GM19467 (cell line): ENCODE data around the gene ZNF501.

ENCODE experiments used
- ATAC-seq: cut with Tn5 transposase; IDR thresholded peaks from one replicate; pipeline ENCODE4 v1.9.1; 2021; ENCODE audit warnings: mild to moderate bottlenecking, moderate library complexity; ENCODE audit not compliant: unreplicated experiment

ZNF501 gene

GRCh38 chr3:44729384-44729910 lies at the start of gene ZNF501:
ZNF501 (plus strand) TSS chr3:44729635; CDS start chr3:44734422, 4,787 bp downstream.
- peak; percentile 80 for ATAC-seq

GRCh38 chr3:44680921-44681455 lies 48.4 kb upstream of the ZNF501 start:
- ATAC-seq: no peak

GRCh38 chr3:44682182-44682896 lies 47.1 kb upstream of the ZNF501 start:
- no peak for ATAC-seq

GRCh38 chr3:44685128-44685800 lies 44.2 kb upstream of the ZNF501 start:
- peak; percentile 86 for ATAC-seq

- ATAC-seq: no peak
Observed at GRCh38 chr3:44687898-44688297, 41.5 kb upstream of the ZNF501 start.

GRCh38 chr3:44712455-44713075 lies 16.9 kb upstream of the ZNF501 start, which contains the start of gene ZNF502:
ZNF502 (plus strand) TSS chr3:44712660; CDS start chr3:44720262, 7,602 bp downstream.
- ATAC-seq: no peak

GRCh38 chr3:44721231-44722102 lies 8.0 kb upstream of the ZNF501 start:
- no peak for ATAC-seq

GRCh38 chr3:44722103-44722401 lies 7.4 kb upstream of the ZNF501 start:
- ATAC-seq: no peak

GRCh38 chr3:44734646-44735168 lies 5.3 kb downstream of the ZNF501 start:
- no peak for ATAC-seq

GRCh38 chr3:44761101-44761423 lies 31.6 kb downstream of the ZNF501 start:
- ATAC-seq: peak; percentile 1

- ATAC-seq: peak; percentile 91
Observed at GRCh38 chr3:44761424-44762169, 32.2 kb downstream of the ZNF501 start, which contains the start of the genes KIAA1143 and KIF15. KIAA1143 (minus strand) TSS chr3:44761619; CDS start chr3:44761602, 17 bp downstream. KIF15 (plus strand) TSS chr3:44761794; CDS start chr3:44761866, 72 bp downstream.

- ATAC-seq: no peak
Observed at GRCh38 chr3:44762170-44762677, 32.8 kb downstream of the ZNF501 start.

GRCh38 chr3:44762690-44763089 lies 33.3 kb downstream of the ZNF501 start:
- ATAC-seq: no peak

- ATAC-seq: no peak
Observed at GRCh38 chr3:44764248-44764647, 34.8 kb downstream of the ZNF501 start.

GRCh38 chr3:44771424-44772098 lies 42.1 kb downstream of the ZNF501 start:
- no peak for ATAC-seq

- ATAC-seq: no peak
Observed at GRCh38 chr3:44772099-44772442, 42.6 kb downstream of the ZNF501 start.

GRCh38 chr3:44782891-44783290 lies 53.5 kb downstream of the ZNF501 start:
- ATAC-seq: no peak
